Stimulated activated CD4-positive, alpha-beta T cell treated with anti-CD3 and anti-CD28 coated beads, Interleukin-12 subunit alpha, Interleukin-12 subunit beta, amount 100 ng/mL, for 24 hours (primary cell): Measurements from ENCODE around the gene UQCRC1.
"Not testable (repeated sequence)": the region's sequence is repeated elsewhere in the genome, so short reads cannot be mapped to it uniquely, and the experiment has no call there.

Source experiments
- DNase-seq, 2 experiments: peaks; one replicate each; pipeline ENCODE4 v3.0.0-alpha.2; 2020; ENCODE audit warnings: low read depth in 2 of 2

Gene UQCRC1

GRCh38 chr3:48555231-48555948 lies 54.1 kb downstream of the UQCRC1 start:
- no peak for DNase-seq

GRCh38 chr3:48553886-48554845 lies 55.3 kb downstream of the UQCRC1 start:
- no peak for DNase-seq

GRCh38 chr3:48553361-48553760 lies 56.1 kb downstream of the UQCRC1 start:
- no peak for DNase-seq

DNA sequence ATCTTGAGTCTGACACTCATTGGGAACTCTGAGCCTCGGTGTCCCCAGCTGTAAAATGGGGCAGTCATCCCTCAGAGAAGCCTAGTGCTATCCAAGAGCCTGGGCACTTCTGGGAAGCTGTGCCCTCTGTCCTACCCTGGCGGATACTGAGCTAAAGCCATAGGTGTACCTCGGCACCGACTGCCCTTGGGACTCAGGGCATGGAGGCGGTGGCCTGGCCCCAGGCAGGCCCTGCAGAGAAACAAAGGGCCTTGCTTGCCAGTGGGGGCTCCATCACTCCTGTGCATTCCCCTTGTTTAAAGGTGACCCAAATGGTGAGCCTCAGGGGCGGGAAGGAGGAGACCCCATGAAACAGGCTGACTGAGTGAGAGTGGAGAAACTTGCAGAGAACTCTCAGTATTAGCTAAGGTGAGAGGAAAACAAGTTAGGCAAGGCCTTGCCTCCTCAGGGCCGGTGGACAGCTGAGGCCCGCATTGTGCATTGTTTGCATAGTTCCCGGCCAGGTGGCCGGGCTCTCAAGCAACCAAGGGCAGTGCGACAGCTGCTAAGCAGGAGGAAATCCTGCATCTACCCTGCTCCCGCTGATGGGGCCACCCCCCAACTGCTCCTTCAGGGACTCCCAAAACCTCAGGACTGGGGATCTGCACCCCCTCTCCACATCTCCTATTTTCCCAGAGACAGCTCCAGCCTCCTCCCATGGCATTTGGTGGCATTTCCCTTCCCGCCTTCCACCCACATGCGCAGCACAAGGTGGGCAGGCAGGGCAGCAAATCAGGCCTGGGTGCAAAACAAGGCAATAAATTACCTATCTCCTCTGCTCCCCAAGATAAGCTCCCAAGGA lies 57.1 kb downstream of the UQCRC1 start:
- no peak for DNase-seq

DNA sequence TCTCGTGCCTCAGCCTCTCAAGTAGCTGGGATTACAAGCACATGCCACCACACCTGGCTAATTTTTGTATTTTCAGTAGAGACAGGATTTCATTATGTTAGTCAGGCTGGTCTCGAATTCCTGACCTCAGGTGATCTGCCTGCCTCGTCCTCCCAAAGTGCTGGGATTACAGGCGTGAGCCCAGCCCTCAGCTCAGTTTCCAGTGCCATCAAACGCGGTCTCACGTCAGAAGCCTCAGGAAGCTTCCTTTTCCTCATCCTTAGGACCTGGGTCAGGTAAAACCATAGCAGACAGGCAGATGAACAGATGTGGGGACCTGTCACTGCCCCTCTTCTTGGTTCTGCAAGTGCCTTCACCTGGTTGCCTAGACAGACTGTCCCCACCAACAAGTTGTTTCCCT lies 57.8 kb downstream of the UQCRC1 start:
- not testable (repeated sequence) for DNase-seq
